Activated CD8-positive, alpha-beta T cell treated with anti-CD3 and anti-CD28 coated beads for 36 hours (primary cell): ENCODE data around the gene STPG2. TPM values are rescaled to one million over a fixed set of nuclear protein-coding genes. Genes with fewer than 3 reads are reported as not detected.
"Not testable (repeated sequence)": the region's sequence is repeated elsewhere in the genome, so short reads cannot be mapped to it uniquely, and the experiment has no call there.

Source experiments
- ATAC-seq: fragments of 200-7000 bp; cut with Tn5 transposase; one replicate; pipeline ENCODE4 v1.10.0; 2021; ENCODE audit warnings: mild to moderate bottlenecking, moderate library complexity
- CTCF ChIA-PET: fragments of 350-600 bp; sonication (Branson Sonifier 250); formaldehyde crosslinking; loops from one replicate; lab custom pipeline; 2021; ENCODE audit warnings: antibody characterized with exemption; lab: Charles Lee
- POLR2A ChIA-PET: fragments of 350-600 bp; sonication (Branson Sonifier 250); formaldehyde crosslinking; loops from one replicate; lab custom pipeline; 2021; ENCODE audit warnings: antibody characterized with exemption; lab: Charles Lee
- DNase-seq: peaks from one replicate; pipeline ENCODE4 v3.0.0-alpha.2; 2020
- H3K27ac Mint-ChIP-seq: one replicate; pipeline ENCODE4 v1.8.0; 2021; ENCODE audit warnings: mild to moderate bottlenecking, mixed read lengths
- H3K27me3 Mint-ChIP-seq: one replicate; pipeline ENCODE4 v1.8.0; 2021; ENCODE audit warnings: mixed read lengths
- H3K36me3 Mint-ChIP-seq: one replicate; pipeline ENCODE4 v1.8.0; 2021; ENCODE audit warnings: low read depth, mixed read lengths
- H3K4me1 Mint-ChIP-seq: one replicate; pipeline ENCODE4 v1.8.0; 2021; ENCODE audit warnings: low read depth, mixed read lengths
- H3K4me3 Mint-ChIP-seq: one replicate; pipeline ENCODE4 v1.8.0; 2021; ENCODE audit warnings: mild to moderate bottlenecking, moderate library complexity, mixed read lengths
- H3K9me3 Mint-ChIP-seq: one replicate; pipeline ENCODE4 v1.8.0; 2021; ENCODE audit warnings: mixed read lengths
- CTCF ChIP-seq: fragments of 200-600 bp; IDR thresholded peaks from one replicate; pipeline ENCODE4 v1.8.0; 2022; ENCODE audit warnings: antibody characterized with exemption, mild to moderate bottlenecking
- intact Hi-C: fragments of 100-400 bp; cut with micrococcal nuclease; formaldehyde crosslinking; loops from one replicate; pipeline ENCODE4 v1.10.0; 2022
- total RNA-seq, 2 experiments: library from RNA; stranded (reverse); gene quantifications; one replicate each; pipeline ENCODE4 v1.2.3, GENCODE V29; 2021

The STPG2 gene
- total RNA-seq, 2 experiments from 2014 or later, result 0.16 to 0.18 TPM

GRCh38 chr4:97645071-97645821, 498.0 kb downstream of the STPG2 start:
- DNase-seq, result no peak
- ATAC-seq, result no peak
- Mint-ChIP-seq H3K4me3 (no peak overlapping the region), H3K27ac (no peak overlapping the region), H3K4me1 (no peaks in the 10 kb centered on the region), H3K36me3 (no peaks in the 10 kb centered on the region), H3K9me3 (no peaks in the 10 kb centered on the region), H3K27me3 (no peaks in the 10 kb centered on the region)
- ChIA-PET POLR2A (no interaction called here), CTCF (no interaction called here)
- intact Hi-C loops, result no loop called here
- no peak for TF ChIP-seq CTCF

GRCh38 chr4:97643179-97643578, 500.1 kb downstream of the STPG2 start:
- CTCF ChIA-PET, result no interaction called here
- H3K9me3 Mint-ChIP-seq, result no peaks in the 10 kb centered on the region
- intact Hi-C loops, result no loop called here
- no peak for TF ChIP-seq CTCF
- H3K27ac Mint-ChIP-seq, result no peak overlapping the region
- POLR2A ChIA-PET, result no interaction called here
- no peak overlapping the region for H3K4me3 Mint-ChIP-seq
- ATAC-seq (no peak), DNase-seq (no peak)
- H3K27me3 Mint-ChIP-seq, result no peaks in the 10 kb centered on the region
- no peaks in the 10 kb centered on the region for H3K4me1 Mint-ChIP-seq
- no peaks in the 10 kb centered on the region for H3K36me3 Mint-ChIP-seq

- Mint-ChIP-seq H3K4me1 (no peaks in the 10 kb centered on the region), H3K27me3 (no peaks in the 10 kb centered on the region), H3K27ac (no peak overlapping the region), H3K4me3 (no peak overlapping the region), H3K9me3 (no peaks in the 10 kb centered on the region), H3K36me3 (no peaks in the 10 kb centered on the region)
- ChIA-PET POLR2A (no interaction called here), CTCF (no interaction called here)
- DNase-seq (no peak), ATAC-seq (no peak)
- no peak for TF ChIP-seq CTCF
- intact Hi-C loops, result no loop called here
Observed at GRCh38 chr4:97639961-97640360, 503.3 kb downstream of the STPG2 start.

- H3K4me3 Mint-ChIP-seq, H3K9me3 Mint-ChIP-seq, H3K36me3 Mint-ChIP-seq, H3K4me1 Mint-ChIP-seq, CTCF ChIA-PET, intact Hi-C loops, ATAC-seq, POLR2A ChIA-PET, H3K27me3 Mint-ChIP-seq, DNase-seq, H3K27ac Mint-ChIP-seq: not testable (repeated sequence)
Observed at GRCh38 chr4:97633831-97634230, 509.4 kb downstream of the STPG2 start.

- H3K36me3 Mint-ChIP-seq, result no peaks in the 10 kb centered on the region
- intact Hi-C loops, result no loop called here
- no peak for ATAC-seq
- H3K4me3 Mint-ChIP-seq, result no peak overlapping the region
- TF ChIP-seq CTCF, result no peak
- H3K27ac Mint-ChIP-seq, result no peak overlapping the region
- POLR2A ChIA-PET, result no interaction called here
- no peaks in the 10 kb centered on the region for H3K27me3 Mint-ChIP-seq
- CTCF ChIA-PET, result no interaction called here
- H3K4me1 Mint-ChIP-seq, result no peaks in the 10 kb centered on the region
- no peak for DNase-seq
- peaks cover 13% of the 10 kb centered on the region for H3K9me3 Mint-ChIP-seq
Observed at GRCh38 chr4:97627750-97628149, 515.5 kb downstream of the STPG2 start.
